GM12878 (cell line): Measurements from ENCODE around the gene RSRC1.

ENCODE experiments used
- CTCF ChIP-seq, 3 experiments: IDR thresholded peaks in 2 of 3; conservative IDR thresholded peaks in 1 of 3; 2 replicates each; pipeline ENCODE4 v1.5.1; 2011; ENCODE audit warnings: low read depth in 3 of 3, low read length in 3 of 3, mild to moderate bottlenecking in 3 of 3, control low read depth in 2 of 3, moderate library complexity in 2 of 3, inconsistent platforms in 1 of 3, mixed read lengths in 1 of 3; ENCODE audit not compliant: control insufficient read depth in 2 of 3, insufficient read depth in 1 of 3; ENCODE audit errors: extremely low read depth in 1 of 3
- NFYA ChIP-seq: IDR thresholded peaks from 2 replicates; pipeline ENCODE4 v1.6.1; 2011; ENCODE audit warnings: low read depth, mild to moderate bottlenecking, low read length, improper control_type of control experiment, borderline replicate concordance
- PKNOX1 ChIP-seq: fragments of 450-650 bp; IDR thresholded peaks from 2 replicates; pipeline ENCODE4 v1.6.1; 2016; ENCODE audit warnings: mild to moderate bottlenecking

- no peak for TF ChIP-seq CTCF (IDR thresholded peaks at IDR 0.05 in 2 of 3, conservative IDR thresholded peaks at IDR 0.05 in 1 of 3; ENCODE audit: control insufficient read depth in 2 of 3, extremely low read depth in 1 of 3, insufficient read depth in 1 of 3, low read depth in 3 of 3, low read length in 3 of 3)
- no peak for TF ChIP-seq NFYA
- TF ChIP-seq PKNOX1: no peak
Observed at GRCh38 chr3:158159714-158160113, 49.8 kb downstream of the RSRC1 start.
